Measurements from ENCODE around the gene POLR2L. TPM values are rescaled to one million over a fixed set of nuclear protein-coding genes. Genes with fewer than 3 reads are reported as not detected.

The POLR2L gene
- polyA plus RNA-seq (2014; cell fraction: cytosol; rRNA removed), result 19.3 and 25.4 TPM in 2 replicates
- polyA plus RNA-seq (2014; cell fraction: nucleus; rRNA removed), result 10.4 and 16.2 TPM in 2 replicates

- DNase-seq (ENCODE audit: low spot score), result peak; percentile 87
These were observed at the start of gene POLR2L, which contains the start of gene TSPAN4 for GRCh38 chr11:842370-843002. Gene POLR2L (minus strand): TSS chr11:842529. CDS start chr11:842508, 21 bp downstream. Gene TSPAN4 (plus strand): TSS chr11:842852. CDS start chr11:850305, 7,453 bp downstream.

- no peak for DNase-seq (ENCODE audit: low spot score)
These were observed 48.6 kb upstream of the POLR2L start for GRCh38 chr11:890794-891540.

DNA sequence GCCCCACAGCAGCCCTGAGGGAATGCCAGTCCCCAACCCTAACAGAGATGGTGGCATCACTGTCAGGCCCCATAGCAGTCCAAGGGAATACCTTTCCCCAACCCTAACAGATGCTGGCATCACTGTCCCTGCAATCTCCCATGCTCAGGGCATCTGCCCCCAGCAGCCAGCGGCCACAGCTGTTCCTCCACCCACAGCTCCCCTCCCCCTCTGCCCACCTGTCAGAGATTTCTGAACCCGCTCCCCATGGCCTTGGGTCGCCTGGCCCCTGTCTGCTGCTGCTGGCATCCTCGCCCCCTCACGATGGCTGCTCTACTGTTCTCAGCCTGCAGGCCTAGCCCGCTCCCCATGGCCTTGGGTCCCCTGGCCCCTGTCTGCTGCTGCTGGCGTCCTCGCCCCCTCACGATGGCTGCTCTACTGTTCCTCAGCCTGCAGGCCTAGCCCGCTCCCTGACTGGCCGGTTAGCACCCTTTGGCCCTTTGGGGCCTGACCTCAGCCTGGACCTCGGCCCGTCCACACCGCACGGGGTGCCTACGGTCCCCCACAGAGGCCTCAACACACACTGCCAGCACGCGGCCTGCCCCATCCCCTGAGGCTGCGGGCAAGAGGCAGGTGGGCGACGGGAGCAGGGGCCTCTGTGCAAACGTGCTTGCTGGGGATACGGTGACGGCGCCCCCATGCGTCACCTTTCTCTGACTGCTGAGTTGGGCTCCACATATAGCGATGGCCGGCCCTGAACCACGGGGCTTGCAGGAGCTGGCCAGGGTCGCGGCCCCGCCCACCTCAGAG is 47.6 kb upstream of the POLR2L start:
- DNase-seq (ENCODE audit: low spot score), result no peak

DNA sequence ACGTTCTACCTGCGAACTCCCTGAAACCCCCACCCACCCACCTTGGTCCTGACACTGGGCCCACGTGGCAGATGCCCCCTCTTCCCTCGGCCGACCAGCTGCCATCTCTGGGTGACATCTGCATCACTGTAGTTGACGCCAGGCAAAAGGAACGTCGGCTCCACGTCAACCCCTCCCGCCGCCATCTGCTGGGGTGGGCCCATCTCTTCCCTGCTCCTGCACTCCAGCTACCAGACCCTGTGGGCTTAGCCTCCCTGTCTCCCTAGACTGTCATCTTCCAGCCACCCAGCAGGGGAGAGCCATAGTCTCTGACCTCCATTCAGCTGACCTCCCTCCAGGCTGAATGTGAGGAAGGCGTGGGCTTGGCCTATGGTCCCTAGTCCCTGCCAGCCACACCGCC is 46.9 kb upstream of the POLR2L start:
- DNase-seq (ENCODE audit: low spot score), result no peak

- no peak for DNase-seq (ENCODE audit: low spot score)
These were observed 46.2 kb upstream of the POLR2L start for GRCh38 chr11:888310-889212.

GRCh38 chr11:887589-887988 is 45.3 kb upstream of the POLR2L start:
- no peak for DNase-seq (ENCODE audit: low spot score)

- no peak for DNase-seq (ENCODE audit: low spot score)
These were observed 44.2 kb upstream of the POLR2L start for GRCh38 chr11:886568-886967.

- DNase-seq (ENCODE audit: low spot score), result no peak
These were observed 42.3 kb upstream of the POLR2L start for GRCh38 chr11:884578-885070.

GRCh38 chr11:883527-883926 is 41.2 kb upstream of the POLR2L start:
- DNase-seq (ENCODE audit: low spot score), result no peak

GRCh38 chr11:882596-882995 is 40.3 kb upstream of the POLR2L start:
- DNase-seq (ENCODE audit: low spot score), result no peak

DNA sequence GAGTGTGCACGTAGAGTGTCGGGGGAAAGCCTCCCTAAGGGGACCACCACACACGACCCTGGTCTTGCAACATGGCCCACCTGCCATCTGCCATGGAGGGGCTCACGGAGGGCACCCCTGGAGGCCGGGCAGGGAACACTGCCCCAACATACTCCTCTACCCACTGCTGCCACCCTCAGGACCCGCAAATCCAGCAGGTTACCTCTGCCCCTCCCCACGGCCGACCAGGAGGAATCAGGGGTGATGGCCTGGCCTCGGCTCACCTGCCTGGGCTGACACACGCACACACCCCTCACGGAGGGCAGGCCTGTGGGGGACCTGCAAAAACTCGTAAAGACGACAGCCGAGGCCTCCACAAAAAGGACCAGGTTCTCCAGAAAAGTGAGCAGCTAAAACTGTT is 38.1 kb upstream of the POLR2L start:
- no peak for DNase-seq (ENCODE audit: low spot score)

DNA sequence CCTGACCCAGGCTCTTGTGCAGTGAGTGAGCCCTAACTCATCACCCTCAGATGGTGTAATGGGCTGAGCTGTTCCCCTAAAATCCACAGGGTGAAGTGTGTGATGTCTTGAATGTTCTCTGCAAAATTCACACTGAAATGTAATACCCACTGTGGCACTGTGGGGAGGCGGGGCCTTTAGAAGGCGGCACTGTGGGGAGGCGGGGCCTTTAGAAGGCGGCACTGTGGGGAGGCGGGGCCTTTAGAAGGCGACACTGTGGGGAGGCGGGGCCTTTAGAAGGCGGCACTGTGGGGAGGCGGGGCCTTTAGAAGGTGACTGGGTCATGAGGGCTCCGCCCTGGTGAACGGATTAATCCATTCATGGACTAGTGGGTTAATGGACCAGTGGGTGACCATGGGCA is 35.2 kb upstream of the POLR2L start:
- no peak for DNase-seq (ENCODE audit: low spot score)

- DNase-seq (ENCODE audit: low spot score), result no peak
These were observed 34.2 kb upstream of the POLR2L start for GRCh38 chr11:876545-876944.

DNA sequence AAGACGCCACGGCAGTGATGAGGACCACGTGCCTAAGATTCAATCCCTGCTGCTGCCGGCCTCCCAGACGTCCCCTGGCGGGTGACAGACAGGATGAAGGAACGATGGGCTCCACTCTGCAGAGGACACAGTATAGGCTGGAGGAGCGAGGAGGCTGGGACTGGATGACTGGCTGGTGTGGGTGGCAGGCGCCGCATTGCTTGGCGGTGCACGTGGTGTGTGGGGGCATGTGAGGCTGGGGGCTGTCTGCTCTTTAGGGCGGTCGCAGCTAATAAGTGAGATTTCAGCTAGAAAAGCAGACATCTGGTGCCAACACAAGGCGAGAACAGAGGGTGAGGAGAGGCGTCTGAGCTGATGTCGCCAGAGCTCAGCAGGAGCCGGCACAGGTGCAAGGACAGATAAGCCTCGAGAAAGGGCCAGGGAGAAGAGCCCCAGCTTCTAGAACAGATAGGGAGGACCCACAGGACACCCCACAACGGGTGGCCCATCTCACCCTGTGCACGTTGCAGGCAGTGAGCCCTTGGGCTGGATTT is 33.5 kb upstream of the POLR2L start:
- DNase-seq (ENCODE audit: low spot score), result no peak

GRCh38 chr11:875203-875602 is 32.9 kb upstream of the POLR2L start:
- no peak for DNase-seq (ENCODE audit: low spot score)

GRCh38 chr11:873706-874105 is 31.4 kb upstream of the POLR2L start:
- no peak for DNase-seq (ENCODE audit: low spot score)

GRCh38 chr11:872799-873198 is 30.5 kb upstream of the POLR2L start:
- DNase-seq (ENCODE audit: low spot score), result no peak

GRCh38 chr11:871472-871871 is 29.1 kb upstream of the POLR2L start:
- no peak for DNase-seq (ENCODE audit: low spot score)

GRCh38 chr11:870418-870817 is 28.1 kb upstream of the POLR2L start:
- DNase-seq (ENCODE audit: low spot score), result no peak

DNA sequence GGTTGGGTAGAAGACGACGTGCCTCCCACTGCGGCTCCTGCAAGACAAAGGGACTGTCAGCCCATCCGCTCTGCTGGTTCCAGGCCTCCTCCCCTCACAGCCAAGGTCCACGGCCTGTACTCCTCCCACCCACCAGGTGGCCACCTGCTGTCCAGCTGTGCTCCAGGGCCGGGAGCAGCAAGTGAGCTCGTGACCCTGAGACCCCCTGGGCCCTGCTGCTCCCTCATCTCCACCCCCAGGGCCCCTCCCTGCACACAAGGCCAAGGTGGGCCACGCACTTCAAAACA is 27.7 kb upstream of the POLR2L start:
- DNase-seq (ENCODE audit: low spot score), result peak; percentile 45

Measured in SK-N-DZ (cell line).